SW480 (cell line): Measurements from ENCODE around the gene GRM4.

Source experiments
- DNase-seq: peaks from one replicate; pipeline ENCODE4 v3.0.0-alpha.2; 2016; ENCODE audit warnings: low spot score

The GRM4 gene

GRCh38 chr6:34142061-34142998, 3.6 kb downstream of the GRM4 start:
- DNase-seq = no peak

GRCh38 chr6:34140075-34140474, 5.8 kb downstream of the GRM4 start:
- no peak for DNase-seq

GRCh38 chr6:34138914-34139510, 6.9 kb downstream of the GRM4 start:
- DNase-seq = no peak

GRCh38 chr6:34138191-34138590, 7.7 kb downstream of the GRM4 start:
- DNase-seq = no peak

- DNase-seq = peak; percentile 23
These were observed 10.3 kb downstream of the GRM4 start for GRCh38 chr6:34135541-34135940.

GRCh38 chr6:34132486-34133185, 13.3 kb downstream of the GRM4 start:
- peak; percentile 41 for DNase-seq

GRCh38 chr6:34131326-34132290, 14.3 kb downstream of the GRM4 start:
- no peak for DNase-seq

GRCh38 chr6:34130862-34131261, 15.0 kb downstream of the GRM4 start:
- DNase-seq = no peak

- DNase-seq = no peak
These were observed 16.1 kb downstream of the GRM4 start for GRCh38 chr6:34129753-34130152.

GRCh38 chr6:34128045-34128444, 17.8 kb downstream of the GRM4 start:
- DNase-seq = no peak

- no peak for DNase-seq
These were observed 19.5 kb downstream of the GRM4 start for GRCh38 chr6:34126419-34126818.

- no peak for DNase-seq
These were observed 19.9 kb downstream of the GRM4 start for GRCh38 chr6:34125939-34126338.

- DNase-seq = no peak
These were observed 24.8 kb downstream of the GRM4 start for GRCh38 chr6:34120953-34121675.

- no peak for DNase-seq
These were observed 30.0 kb downstream of the GRM4 start for GRCh38 chr6:34115915-34116314.

GRCh38 chr6:34115403-34115795, 30.5 kb downstream of the GRM4 start:
- no peak for DNase-seq

- no peak for DNase-seq
These were observed 31.0 kb downstream of the GRM4 start for GRCh38 chr6:34114695-34115402.

- no peak for DNase-seq
These were observed 32.4 kb downstream of the GRM4 start for GRCh38 chr6:34113532-34113931.

GRCh38 chr6:34112126-34112525, 33.8 kb downstream of the GRM4 start:
- DNase-seq = no peak

GRCh38 chr6:34110610-34111009, 35.3 kb downstream of the GRM4 start:
- DNase-seq = no peak

GRCh38 chr6:34108176-34108575, 37.7 kb downstream of the GRM4 start:
- no peak for DNase-seq
